IPS-18a (cell line): Measurements from ENCODE around the gene PRSS23.

Experiments
- H3K27ac ChIP-seq: one replicate; pipeline ENCODE4 v1.5.1; 2013; ENCODE audit warnings: low read length
- H3K27me3 ChIP-seq: one replicate; pipeline ENCODE4 v1.6.1; 2013; ENCODE audit warnings: mild to moderate bottlenecking, low read length; ENCODE audit not compliant: control insufficient read depth, insufficient read depth
- H3K36me3 ChIP-seq: one replicate; pipeline ENCODE4 v1.6.1; 2013; ENCODE audit warnings: low read depth, low read length; ENCODE audit not compliant: control insufficient read depth
- H3K4me1 ChIP-seq: one replicate; pipeline ENCODE4 v1.6.1; 2013; ENCODE audit warnings: low read depth, low read length; ENCODE audit not compliant: control insufficient read depth
- H3K4me3 ChIP-seq: one replicate; pipeline ENCODE4 v1.5.1; 2013; ENCODE audit warnings: low read length
- H3K9ac ChIP-seq: one replicate; pipeline ENCODE4 v1.6.1; 2013; ENCODE audit warnings: mild to moderate bottlenecking, low read length, moderate library complexity
- H3K9me3 ChIP-seq: one replicate; pipeline ENCODE4 v1.6.1; 2013; ENCODE audit warnings: low read depth, low read length; ENCODE audit not compliant: control insufficient read depth

PRSS23 gene

DNA sequence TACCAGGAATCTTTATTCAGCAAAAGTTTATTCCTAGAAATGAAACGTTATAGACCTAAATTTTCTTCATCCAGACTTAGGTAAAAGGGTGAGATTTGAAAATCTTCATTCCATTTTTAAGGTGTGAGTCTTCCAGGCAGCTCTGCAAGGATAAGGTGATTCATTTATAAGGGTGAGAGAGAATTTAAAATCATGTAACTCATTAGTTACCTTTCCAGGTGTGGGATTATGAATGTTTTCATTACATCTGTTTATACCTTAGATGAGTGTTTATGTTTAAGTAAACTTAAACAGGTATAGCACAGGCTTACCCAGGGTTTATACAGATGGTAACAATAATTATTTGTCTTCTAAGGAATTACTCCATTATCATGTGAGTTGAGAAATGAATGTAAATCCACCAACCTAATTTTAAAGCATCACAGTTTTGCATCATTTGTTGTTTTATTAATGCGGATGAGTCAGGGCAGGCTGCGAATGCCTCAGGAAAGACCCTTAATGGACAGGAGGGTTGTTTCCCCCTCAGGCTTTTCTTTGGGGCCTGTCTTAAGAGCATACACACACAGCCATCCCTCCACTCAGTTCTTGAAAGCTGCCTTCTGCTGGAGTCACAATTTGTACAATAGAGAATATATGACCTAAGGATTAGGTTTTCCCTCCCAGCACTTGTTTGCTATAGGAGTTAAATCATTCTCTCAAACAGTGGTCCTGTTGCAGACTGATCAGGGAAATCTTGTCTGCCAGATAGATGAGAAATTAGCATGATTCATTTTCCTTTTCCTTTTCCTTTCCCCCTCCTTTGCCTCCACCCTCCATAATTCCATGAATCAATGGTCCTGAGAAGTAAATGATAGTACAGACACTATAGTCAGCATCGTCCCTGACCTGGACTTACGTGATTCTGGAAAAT lies 3.0 kb downstream of the PRSS23 start:
- Histone ChIP-seq H3K27ac (no peak overlapping the region), H3K9ac (no peak overlapping the region), H3K27me3 (peaks cover 30% of the 10 kb centered on the region), H3K9me3 (no peaks in the 10 kb centered on the region), H3K4me1 (peaks cover 16% of the 10 kb centered on the region), H3K36me3 (no peaks in the 10 kb centered on the region), H3K4me3 (no peak overlapping the region)

DNA sequence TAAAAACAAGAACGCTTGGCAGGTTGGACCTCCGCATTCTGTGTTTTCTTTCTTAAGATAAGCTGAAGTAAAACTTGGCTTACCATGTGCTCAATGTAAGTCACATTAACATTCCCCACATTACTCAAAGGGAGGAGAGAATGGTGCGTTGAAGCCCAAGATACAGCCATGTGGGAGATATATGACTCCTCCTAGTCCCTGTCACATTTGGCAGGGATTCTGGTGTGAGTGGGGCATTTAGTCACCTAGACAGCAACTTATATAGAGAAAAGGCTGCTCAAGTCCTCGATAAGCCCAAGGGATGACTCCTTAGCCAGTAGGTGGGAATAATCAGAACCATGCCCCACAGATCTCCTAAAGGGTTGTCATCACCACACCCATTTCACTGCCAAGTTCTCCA lies 4.6 kb downstream of the PRSS23 start:
- Histone ChIP-seq H3K36me3 (no peaks in the 10 kb centered on the region), H3K27ac (no peak overlapping the region), H3K4me1 (peaks cover 12% of the 10 kb centered on the region), H3K9me3 (no peaks in the 10 kb centered on the region), H3K27me3 (peaks cover 19% of the 10 kb centered on the region), H3K9ac (no peak overlapping the region), H3K4me3 (no peak overlapping the region)

DNA sequence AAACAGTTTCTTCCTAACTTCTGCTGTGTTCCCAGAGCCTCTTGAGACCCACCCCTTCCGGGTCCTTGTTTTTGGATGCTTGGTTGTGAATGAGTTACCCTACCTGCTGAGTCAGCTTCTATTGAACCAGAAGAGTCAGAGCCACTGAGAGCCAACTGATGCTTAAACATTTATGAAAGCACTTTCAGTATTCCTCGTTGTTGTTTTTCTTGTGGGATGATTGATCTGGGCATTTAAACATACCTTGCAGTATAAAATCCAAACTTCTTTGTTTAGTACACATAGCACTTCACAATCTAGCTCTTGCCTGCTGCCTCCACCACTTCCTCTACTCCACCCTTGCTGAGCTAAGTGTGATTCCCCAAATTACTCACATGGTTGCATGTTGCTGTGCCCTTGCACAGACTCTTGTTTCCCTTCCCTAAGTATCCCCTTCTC lies 5.5 kb downstream of the PRSS23 start:
- no peak overlapping the region for H3K27ac ChIP-seq
- no peaks in the 10 kb centered on the region for H3K9me3 ChIP-seq
- no peaks in the 10 kb centered on the region for H3K36me3 ChIP-seq
- peaks cover 11% of the 10 kb centered on the region for H3K4me1 ChIP-seq
- H3K9ac ChIP-seq = no peak overlapping the region
- H3K27me3 ChIP-seq = peaks cover 16% of the 10 kb centered on the region
- no peak overlapping the region for H3K4me3 ChIP-seq

DNA sequence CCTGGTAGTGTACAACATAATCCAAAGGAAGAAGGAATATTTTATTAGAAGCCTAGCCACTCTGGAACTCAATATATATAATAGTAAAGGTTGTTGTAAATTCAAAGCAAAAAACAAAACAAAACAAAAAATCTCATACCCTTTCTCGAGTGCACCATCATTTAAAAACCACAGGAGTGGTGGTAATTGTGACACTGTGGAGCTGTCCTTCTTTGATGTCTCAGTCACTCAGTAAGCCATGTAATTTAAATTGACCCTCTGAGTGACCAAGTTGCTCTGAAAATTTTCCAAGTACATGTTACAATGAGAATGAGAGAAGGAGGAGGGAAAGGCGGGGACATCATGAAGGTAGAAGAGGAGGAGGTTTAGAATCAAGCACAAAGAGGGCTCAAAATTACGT lies 6.6 kb downstream of the PRSS23 start:
- Histone ChIP-seq H3K4me1 (peaks cover 15% of the 10 kb centered on the region), H3K36me3 (no peaks in the 10 kb centered on the region), H3K9me3 (no peaks in the 10 kb centered on the region), H3K27ac (no peak overlapping the region), H3K27me3 (peaks cover 6% of the 10 kb centered on the region), H3K4me3 (no peak overlapping the region), H3K9ac (no peak overlapping the region)

DNA sequence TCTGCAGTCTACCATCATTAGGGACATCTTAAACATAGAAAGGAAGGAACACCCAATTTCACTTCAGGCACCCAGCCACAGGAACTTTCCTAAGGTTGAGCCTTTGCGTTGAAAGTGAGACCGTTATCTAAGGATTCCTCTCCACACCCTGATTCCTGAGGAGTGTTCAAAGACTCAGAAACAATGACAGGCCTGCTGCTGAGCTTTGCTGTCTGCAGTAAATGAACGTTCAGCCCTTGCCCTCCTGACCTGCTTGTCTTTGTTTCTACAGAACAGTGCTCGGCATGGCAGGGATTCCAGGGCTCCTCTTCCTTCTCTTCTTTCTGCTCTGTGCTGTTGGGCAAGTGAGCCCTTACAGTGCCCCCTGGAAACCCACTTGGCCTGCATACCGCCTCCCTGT lies 7.0 kb downstream of the PRSS23 start:
- Histone ChIP-seq H3K27me3 (peaks cover under 1% of the 10 kb centered on the region), H3K27ac (no peak overlapping the region), H3K4me3 (no peak overlapping the region), H3K9ac (no peak overlapping the region), H3K9me3 (no peaks in the 10 kb centered on the region), H3K4me1 (peaks cover 13% of the 10 kb centered on the region), H3K36me3 (no peaks in the 10 kb centered on the region)

DNA sequence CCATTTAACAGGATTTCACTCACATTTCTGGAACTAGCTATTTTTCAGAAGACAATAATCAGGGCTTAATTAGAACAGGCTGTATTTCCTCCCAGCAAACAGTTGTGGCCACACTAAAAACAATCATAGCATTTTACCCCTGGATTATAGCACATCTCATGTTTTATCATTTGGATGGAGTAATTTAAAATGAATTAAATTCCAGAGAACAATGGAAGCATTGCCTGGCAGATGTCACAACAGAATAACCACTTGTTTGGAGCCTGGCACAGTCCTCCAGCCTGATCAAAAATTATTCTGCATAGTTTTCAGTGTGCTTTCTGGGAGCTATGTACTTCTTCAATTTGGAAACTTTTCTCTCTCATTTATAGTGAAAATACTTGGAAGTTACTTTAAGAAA lies 9.2 kb downstream of the PRSS23 start:
- Histone ChIP-seq H3K27ac (no peak overlapping the region), H3K27me3 (no peaks in the 10 kb centered on the region), H3K36me3 (no peaks in the 10 kb centered on the region), H3K9me3 (no peaks in the 10 kb centered on the region), H3K4me3 (no peak overlapping the region), H3K9ac (no peak overlapping the region), H3K4me1 (peaks cover 12% of the 10 kb centered on the region)

DNA sequence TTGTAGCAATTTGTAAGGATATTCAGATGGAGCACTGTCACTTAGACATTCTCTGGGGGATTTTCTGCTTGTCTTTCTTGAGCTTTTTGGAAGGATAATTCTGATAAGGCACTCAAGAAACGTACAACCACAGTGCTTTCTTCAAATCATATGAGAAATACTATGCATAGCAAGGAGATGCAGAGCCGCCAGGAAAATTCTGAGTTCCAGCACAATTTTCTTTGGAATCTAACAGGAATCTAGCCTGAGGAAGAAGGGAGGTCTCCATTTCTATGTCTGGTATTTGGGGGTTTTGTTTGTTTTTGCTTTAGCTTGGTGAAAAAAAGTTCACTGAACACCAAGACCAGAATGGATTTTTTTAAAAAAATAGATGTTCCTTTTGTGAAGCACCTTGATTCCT lies 9.9 kb downstream of the PRSS23 start:
- no peak overlapping the region for H3K4me3 ChIP-seq
- H3K9ac ChIP-seq = no peak overlapping the region
- no peaks in the 10 kb centered on the region for H3K36me3 ChIP-seq
- no peak overlapping the region for H3K27ac ChIP-seq
- H3K4me1 ChIP-seq = peaks cover 12% of the 10 kb centered on the region
- H3K27me3 ChIP-seq = no peaks in the 10 kb centered on the region
- H3K9me3 ChIP-seq = no peaks in the 10 kb centered on the region

DNA sequence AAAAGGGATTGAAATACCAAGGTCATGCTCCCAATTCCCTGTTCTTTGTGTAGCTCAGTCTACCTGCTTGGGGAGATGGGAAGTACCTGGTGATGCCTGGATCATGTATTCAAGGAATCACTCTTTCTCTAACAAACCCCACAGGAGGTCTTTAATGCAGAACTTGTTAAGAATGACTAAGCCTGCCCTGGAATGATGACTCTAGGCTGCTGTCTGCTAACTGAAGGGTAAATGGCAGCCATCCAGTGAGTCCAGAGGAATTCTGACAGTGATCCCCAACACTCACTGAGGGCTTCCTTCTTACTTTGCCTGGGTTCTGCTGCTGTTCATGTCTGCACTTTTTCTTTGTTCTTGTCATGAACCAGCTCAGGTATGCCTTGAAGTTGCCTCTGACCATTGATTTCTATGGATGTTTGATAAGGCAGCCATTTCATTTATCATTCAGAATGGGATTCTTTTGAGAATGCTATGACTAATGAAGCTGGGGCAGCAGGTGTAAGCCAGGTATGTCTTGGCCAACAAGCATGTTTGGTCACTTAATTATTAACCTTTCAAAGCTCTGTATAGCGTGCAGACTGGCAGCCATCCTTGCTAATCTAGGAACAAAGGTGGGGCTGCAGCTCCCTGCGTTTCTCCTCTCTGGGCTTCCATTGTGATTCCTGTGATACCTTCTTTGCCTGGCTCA lies 11.4 kb downstream of the PRSS23 start:
- no peaks in the 10 kb centered on the region for H3K9me3 ChIP-seq
- peaks cover 12% of the 10 kb centered on the region for H3K4me1 ChIP-seq
- H3K4me3 ChIP-seq = no peak overlapping the region
- H3K9ac ChIP-seq = no peak overlapping the region
- no peaks in the 10 kb centered on the region for H3K27me3 ChIP-seq
- no peaks in the 10 kb centered on the region for H3K36me3 ChIP-seq
- no peak overlapping the region for H3K27ac ChIP-seq

DNA sequence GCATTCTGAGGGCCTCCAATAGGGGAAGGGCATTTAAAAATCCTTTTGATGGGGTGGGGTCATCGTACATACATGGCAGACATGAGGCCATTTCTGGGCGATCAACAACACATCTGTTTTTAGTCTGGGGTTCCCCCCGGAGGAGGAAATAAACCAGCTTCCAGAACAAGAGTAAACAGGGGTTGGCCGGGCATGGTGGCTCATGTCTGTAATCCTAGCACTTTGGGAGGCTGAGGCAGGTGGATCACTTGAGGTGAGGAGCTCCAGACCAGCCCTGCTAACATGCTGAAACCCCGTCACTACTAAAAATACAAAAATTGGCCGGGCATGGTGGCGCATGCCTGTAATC lies 12.0 kb downstream of the PRSS23 start:
- Histone ChIP-seq H3K27ac (no peak overlapping the region), H3K36me3 (no peaks in the 10 kb centered on the region), H3K4me1 (peaks cover 12% of the 10 kb centered on the region)

DNA sequence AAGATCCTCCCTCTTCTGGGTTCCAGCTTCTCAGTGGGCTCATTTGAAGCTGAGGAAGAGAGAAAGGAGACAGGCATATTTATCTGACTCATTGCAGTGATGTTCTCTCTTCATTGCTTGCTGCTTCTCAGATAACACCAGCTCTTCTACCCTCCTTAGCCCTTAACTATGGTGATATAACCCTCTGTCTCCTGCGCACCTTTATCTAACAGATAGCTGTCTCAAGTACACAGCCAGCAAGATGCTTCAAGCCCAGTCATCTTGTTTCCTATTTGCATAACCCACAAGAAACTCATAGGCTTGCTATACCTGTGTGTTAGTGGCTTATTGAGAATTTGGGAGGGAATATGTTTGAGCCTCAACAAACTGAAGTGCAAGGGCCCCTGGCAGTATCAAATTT lies 12.6 kb downstream of the PRSS23 start:
- H3K9ac ChIP-seq = no peak overlapping the region
- peaks cover 12% of the 10 kb centered on the region for H3K4me1 ChIP-seq
- no peaks in the 10 kb centered on the region for H3K9me3 ChIP-seq
- H3K4me3 ChIP-seq = no peak overlapping the region
- H3K27me3 ChIP-seq = no peaks in the 10 kb centered on the region
- no peak overlapping the region for H3K27ac ChIP-seq
- no peaks in the 10 kb centered on the region for H3K36me3 ChIP-seq

More for the DNA sequence above, 12.0 kb downstream of the PRSS23 start:
- no peak overlapping the region for H3K4me3 ChIP-seq
- H3K9me3 ChIP-seq = no peaks in the 10 kb centered on the region
- no peaks in the 10 kb centered on the region for H3K27me3 ChIP-seq
- no peak overlapping the region for H3K9ac ChIP-seq

DNA sequence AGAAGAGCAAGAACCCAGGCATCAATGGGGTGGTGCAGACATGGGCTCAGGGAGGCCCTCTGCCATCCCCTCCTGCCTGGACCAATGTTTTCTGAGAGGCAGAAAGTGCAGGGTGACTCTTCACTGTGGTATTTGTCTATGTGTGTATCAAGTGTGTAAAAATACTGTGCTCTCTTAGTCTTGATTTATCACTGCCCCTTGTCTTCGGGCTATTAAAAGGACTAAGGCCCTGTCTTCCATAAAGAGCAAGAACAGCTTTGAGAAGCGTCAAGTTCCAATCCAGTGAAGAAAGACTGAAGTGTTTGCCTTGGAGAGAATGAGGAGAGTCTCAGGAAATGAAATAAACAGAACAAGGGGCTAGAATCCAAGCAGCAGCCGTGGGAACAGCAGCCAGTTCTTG lies 14.4 kb downstream of the PRSS23 start:
- Histone ChIP-seq H3K9ac (no peak overlapping the region), H3K27me3 (no peaks in the 10 kb centered on the region), H3K9me3 (no peaks in the 10 kb centered on the region), H3K36me3 (no peaks in the 10 kb centered on the region), H3K4me3 (no peak overlapping the region), H3K27ac (no peak overlapping the region), H3K4me1 (peaks cover 12% of the 10 kb centered on the region)

DNA sequence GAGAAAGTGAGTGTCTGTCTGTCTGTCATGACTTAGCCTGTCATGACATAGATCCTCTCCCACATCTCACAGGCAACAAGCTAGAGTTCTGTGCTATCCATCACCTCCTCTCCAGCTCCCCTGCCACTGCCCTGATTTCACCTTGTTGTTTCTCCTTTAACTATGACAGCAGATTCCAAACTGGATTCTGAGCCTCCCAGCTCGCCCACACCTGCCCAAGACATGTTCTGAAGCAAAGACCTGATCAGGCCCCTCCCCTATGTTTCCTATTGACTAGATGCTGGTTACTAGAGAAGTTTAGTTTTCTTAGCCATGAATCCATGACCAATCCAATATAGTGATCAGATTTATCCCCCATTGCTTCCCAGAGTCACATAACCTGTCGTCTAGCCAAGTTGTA lies 15.4 kb downstream of the PRSS23 start:
- Histone ChIP-seq H3K27me3 (no peaks in the 10 kb centered on the region), H3K4me1 (peaks cover 12% of the 10 kb centered on the region), H3K4me3 (no peak overlapping the region), H3K9ac (no peak overlapping the region), H3K9me3 (no peaks in the 10 kb centered on the region), H3K27ac (no peak overlapping the region), H3K36me3 (no peaks in the 10 kb centered on the region)
